D341Med (cell line): ENCODE measurements around the gene FBXL15.

ENCODE experiments used
- DNase-seq: peaks from one replicate; pipeline ENCODE4 v3.0.0; 2012; ENCODE audit warnings: low spot score

The FBXL15 gene

DNA sequence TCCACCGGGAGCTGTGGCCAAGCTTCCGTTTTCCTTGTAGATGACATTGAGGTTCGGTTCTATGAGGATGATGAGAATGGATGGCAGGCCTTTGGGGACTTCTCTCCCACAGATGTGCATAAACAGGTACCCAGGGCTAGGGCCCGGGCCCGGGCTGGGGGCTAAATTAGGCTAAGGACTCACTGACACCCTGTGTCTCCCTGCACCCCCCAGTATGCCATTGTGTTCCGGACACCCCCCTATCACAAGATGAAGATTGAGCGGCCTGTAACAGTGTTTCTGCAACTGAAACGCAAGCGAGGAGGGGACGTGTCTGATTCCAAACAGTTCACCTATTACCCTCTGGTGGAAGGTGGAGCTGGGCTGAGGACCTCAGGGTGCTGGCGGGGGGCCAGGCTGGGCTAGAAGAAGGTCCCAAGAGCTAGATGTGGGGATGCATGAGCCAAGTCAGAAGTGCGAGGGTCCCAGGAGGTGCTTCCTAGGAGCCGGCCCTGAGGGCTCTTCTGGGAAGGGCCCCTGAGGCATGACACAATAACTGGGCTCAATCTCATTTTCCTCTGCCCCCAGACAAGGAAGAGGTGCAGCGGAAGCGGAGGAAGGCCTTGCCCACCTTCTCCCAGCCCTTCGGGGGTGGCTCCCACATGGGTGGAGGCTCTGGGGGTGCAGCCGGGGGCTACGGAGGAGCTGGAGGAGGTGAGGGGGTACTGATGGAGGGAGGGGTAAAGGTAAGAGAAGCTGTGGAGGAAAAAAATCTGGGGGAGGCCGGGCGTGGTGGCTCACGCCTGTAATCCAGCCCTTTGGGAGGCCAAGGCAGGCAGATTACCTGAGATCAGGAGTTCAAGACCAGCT lies 22.2 kb upstream of the FBXL15 start:
- no peak for DNase-seq

DNA sequence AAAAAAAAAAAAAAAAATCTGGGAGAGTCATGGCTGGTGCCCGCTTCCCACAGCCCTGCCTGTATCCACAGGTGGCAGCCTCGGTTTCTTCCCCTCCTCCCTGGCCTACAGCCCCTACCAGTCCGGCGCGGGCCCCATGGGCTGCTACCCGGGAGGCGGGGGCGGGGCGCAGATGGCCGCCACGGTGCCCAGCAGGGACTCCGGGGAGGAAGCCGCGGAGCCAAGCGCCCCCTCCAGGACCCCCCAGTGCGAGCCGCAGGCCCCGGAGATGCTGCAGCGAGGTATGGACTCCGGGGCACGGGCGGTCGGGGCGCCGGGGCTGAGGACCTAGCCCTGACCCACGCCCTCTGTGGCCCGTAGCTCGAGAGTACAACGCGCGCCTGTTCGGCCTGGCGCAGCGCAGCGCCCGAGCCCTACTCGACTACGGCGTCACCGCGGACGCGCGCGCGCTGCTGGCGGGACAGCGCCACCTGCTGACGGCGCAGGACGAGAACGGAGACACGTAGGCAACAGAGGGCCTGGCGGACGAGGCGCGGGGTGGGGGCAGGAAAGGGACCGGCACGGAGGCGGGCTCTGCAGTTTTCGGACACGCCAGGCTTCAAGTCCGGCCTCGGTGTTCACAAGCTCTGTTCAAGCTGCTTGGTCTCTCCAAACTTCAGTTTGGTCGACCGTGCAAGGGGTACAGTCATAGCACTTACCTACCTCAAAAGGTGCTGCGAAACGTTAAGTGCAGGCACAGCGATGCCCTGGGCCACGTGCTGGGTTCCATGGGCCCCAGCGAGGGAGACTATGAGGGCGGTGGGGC lies 21.2 kb upstream of the FBXL15 start:
- peak; percentile 86 for DNase-seq

DNA sequence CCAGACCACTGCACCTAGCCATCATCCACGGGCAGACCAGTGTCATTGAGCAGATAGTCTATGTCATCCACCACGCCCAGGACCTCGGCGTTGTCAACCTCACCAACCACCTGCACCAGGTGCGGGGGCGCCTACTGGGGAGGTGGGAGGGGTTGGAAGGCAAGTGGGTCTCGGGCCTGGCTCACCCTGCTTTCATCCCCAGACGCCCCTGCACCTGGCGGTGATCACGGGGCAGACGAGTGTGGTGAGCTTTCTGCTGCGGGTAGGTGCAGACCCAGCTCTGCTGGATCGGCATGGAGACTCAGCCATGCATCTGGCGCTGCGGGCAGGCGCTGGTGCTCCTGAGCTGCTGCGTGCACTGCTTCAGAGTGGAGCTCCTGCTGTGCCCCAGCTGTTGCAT lies 20.6 kb upstream of the FBXL15 start:
- DNase-seq, result no peak

DNA sequence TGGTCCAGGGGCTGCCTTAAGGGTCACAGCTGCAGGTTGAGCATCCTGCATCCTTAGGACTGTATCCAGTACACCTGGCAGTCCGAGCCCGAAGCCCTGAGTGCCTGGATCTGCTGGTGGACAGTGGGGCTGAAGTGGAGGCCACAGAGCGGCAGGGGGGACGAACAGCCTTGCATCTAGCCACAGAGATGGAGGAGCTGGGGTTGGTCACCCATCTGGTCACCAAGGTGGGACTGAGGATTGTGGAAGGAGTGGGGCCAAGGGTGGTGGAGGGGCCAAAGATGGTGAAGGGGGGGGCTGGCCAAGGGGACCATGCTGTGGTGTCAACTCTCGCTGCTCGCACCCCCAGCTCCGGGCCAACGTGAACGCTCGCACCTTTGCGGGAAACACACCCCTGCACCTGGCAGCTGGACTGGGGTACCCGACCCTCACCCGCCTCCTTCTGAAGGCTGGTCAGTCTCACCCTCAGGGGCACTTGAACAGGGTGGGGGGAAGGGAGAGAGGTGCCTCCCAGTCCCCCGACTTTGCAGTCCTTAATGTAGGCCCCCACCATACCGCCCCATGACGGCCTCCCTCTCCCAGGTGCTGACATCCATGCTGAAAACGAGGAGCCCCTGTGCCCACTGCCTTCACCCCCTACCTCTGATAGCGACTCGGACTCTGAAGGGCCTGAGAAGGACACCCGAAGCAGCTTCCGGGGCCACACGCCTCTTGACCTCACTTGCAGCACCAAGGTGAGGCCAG lies 19.9 kb upstream of the FBXL15 start:
- no peak for DNase-seq

DNA sequence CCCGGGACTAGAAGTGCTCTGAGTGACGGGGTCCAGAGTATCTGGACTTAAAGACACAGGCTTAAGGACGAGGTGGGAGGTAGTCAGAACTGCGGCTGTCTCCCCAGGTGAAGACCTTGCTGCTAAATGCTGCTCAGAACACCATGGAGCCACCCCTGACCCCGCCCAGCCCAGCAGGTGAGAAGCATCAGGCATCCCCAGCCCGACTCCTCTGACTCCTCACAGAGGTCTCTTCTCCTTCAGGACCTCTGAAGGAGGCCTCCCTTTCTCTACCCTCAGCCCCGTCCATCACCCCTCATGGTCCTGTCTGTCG lies 19.3 kb upstream of the FBXL15 start:
- DNase-seq, result no peak

DNA sequence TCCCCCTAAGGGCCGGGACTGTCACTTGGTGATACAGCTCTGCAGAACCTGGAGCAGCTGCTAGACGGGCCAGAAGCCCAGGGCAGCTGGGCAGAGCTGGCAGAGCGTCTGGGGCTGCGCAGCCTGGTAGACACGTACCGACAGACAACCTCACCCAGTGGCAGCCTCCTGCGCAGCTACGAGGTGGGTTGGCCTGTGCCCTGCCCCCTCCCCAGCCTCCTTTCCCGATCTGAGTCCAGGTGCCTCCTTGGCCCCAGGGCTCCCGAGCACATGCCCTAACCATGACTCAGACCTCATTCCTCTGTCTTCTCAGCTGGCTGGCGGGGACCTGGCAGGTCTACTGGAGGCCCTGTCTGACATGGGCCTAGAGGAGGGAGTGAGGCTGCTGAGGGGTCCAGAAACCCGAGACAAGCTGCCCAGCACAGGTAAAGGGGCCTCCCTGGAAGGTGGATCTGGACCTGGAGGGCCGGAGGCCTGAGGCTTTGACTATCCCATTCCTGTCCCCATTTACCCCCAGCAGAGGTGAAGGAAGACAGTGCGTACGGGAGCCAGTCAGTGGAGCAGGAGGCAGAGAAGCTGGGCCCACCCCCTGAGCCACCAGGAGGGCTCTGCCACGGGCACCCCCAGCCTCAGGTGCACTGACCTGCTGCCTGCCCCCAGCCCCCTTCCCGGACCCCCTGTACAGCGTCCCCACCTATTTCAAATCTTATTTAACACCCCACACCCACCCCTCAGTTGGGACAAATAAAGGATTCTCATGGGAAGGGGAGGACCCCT lies 18.7 kb upstream of the FBXL15 start:
- no peak for DNase-seq

DNA sequence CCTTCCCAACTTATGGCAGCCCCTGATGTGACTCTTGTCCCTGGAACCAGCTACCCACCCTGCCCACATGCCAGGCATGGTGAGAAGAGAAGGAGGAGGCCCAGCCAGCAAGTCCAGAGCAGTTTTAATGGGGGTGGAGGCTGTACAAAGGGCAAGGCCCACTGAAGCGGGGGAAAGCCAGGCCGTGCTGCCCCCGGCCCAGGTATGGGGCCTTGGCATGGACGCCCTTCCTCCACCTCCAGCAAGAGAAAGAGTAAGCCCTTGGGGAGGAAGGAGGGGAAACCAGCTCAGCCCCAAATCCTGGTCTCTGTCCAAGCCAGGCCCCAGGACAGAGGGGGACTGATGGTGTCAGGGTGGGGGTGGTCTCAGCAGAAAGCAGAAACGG lies 18.1 kb upstream of the FBXL15 start:
- no peak for DNase-seq

DNA sequence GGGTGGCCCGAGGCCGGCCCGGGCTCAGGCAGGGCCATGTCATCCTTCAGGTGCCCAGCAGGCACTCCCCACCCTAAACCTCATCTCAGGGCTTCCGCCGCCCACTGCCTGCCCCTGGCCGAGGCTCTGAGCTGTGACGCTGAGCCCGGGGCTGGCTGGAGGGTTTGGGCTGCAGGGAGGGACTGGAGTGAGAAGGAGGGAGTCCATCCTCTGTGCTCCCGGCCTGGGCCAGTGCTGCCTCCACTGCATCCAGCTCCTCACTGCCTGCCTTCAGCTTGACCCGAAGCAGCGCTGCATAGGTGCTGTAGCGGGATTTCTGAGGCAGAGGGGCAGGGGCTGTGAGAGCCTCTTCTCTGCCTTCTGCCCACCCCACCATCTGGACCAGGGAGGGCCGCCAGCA lies 17.5 kb upstream of the FBXL15 start:
- no peak for DNase-seq

DNA sequence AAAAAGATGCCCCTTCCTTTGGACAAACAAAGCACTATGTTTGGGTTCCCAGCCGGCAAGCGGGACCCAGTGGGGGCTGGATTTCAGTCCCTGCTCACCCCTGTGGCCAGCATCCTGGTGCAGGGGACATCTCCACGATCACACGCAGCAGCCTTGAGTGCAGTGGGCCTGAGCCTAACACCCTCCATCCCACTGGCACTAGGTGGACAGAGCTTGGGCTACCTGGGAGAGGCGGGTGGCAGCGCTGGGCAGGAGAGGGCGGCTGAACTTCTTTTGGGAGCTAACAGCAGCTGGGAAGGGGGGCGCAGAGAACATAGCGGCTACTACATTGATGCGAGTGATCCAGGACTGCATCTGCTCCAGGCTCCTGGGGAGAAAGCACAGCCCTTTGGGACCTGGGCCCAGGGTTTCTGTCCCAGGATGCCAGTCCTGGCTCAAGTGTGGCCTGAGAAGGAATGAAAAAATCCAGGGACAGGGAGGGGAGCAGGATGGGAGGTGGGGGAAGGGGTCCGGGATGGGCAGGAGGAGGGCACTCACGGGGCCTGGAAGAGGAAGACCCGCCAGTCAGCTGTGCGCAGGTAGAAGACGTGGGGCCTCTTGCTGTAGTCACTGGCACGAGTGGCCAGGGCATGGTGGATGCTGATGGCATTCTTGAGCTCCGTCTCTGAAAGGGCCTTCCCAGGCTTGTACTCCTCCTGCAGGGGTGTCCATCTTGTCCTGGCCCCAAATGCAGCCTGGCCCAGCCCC lies 16.1 kb upstream of the FBXL15 start:
- DNase-seq, result no peak

DNA sequence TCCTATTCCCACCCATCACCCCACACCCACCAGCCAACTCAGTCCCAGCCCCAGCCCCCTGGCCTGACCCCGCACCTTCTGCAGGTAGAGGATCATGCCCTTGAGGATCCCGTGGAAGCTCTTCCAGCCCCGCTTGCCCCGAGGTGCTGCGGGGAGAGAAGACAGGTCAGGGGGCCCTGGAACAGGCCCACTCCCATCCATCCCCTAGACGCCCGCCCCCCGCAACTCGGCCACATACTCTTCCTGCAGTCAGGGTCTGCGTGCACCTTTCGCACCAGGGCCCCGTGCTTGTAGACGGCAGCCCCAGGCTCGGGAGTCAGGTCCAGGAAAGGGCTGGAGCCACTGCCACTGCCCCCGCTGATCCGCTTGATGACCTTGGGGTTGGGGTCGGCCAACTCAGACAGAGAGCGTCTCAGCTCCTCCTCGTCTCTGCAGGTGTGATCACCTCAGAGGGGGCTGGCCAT lies 15.5 kb upstream of the FBXL15 start:
- no peak for DNase-seq

DNA sequence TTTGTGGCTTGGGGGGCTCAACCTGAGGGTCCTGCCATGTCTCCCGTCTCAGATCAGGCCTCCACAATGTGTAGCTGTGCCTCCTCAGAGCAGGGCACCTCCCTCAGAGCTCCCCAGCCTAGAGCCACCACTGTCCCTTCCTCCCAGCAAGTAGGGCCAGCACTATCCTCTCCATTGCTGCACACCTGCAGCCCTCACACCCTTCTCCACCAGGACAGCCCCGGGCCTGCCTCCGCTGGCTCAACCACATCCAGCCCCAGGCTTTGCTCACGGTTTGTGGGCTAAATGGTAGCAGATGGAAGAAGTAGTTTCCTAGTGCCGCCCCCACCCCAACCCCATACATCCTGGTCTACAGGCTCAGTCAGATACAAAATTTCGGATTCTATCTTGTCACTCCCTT lies 15.0 kb upstream of the FBXL15 start:
- DNase-seq, result no peak

DNA sequence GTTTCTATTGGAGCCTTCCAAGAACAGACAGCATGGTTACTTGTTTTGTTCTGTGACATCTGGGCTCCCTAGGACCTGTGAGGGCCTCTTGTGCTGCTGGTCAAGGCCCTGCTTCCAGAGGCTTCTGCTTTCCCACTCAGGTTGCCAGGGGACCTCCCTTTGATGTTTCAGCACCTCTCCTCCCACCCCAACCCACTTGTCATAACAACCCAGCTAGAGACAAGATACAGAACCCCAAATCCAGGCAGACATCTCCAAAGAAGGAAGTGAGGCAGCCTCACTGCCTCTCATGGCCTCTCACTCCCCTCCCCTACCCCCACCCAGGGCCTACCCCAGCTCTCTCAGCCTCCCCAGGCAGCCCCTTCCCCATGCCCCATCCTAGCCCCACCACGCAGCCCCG lies 13.8 kb upstream of the FBXL15 start:
- DNase-seq, result no peak

DNA sequence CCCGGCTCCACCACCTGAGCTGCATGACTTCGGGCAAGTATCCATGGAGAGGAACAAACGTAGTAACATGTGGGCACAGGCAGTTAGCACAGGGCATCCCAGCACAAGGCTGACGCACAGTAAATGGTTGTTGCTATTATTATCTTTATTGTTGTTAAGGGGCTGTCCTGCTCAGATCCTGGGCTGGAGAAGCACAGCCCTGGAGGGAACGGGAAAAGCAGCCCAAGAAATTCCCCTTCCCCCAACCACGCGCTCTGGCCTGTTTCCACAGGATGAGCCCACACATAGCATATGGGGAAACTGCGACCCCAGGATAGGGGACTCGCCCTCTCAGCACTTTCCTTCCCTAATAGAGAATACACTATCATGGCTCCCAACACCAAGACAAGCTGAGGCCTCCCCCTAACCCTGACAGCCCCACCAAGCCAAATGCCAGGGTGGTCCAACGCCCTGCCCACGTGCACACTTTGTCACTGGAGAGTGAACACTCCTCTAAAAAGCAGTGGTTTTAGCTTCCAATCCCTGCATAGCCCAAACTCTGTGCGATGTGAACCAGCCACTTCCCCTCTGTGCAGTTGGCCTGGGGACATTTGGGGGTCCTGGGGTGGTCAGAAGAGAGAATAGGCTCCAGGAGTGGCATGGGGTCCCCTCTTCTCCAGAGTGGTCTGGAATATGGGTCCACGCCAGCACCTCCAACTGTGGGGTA lies 13.1 kb upstream of the FBXL15 start:
- no peak for DNase-seq

DNA sequence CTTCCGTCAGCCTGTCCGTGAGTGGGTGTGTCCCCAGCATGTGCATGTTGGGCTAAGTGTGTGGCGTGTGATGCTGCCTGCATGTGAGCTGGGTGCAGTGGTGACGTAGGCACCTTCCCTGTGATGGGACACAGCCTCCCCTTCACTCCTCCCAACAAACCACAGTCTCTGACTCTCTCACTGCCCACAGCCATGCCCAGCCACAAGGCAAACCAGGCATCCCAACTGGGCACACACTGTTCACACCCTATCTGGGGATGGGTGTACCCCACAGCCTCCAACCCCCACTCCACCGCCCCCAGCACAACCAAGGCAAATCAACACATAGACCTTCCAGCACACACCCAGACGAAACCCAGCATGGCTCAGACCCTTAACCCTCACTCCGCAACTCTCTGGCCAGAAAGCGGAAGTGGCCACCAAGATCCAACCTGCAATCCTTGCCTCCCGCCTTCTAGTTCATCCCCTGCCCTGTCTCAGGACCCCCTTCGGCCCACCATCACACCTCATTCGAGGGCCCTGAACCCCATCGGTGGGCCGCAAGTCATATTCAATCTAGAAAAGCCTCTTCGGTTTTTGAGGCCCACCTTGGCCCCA lies 12.4 kb upstream of the FBXL15 start:
- DNase-seq, result no peak

DNA sequence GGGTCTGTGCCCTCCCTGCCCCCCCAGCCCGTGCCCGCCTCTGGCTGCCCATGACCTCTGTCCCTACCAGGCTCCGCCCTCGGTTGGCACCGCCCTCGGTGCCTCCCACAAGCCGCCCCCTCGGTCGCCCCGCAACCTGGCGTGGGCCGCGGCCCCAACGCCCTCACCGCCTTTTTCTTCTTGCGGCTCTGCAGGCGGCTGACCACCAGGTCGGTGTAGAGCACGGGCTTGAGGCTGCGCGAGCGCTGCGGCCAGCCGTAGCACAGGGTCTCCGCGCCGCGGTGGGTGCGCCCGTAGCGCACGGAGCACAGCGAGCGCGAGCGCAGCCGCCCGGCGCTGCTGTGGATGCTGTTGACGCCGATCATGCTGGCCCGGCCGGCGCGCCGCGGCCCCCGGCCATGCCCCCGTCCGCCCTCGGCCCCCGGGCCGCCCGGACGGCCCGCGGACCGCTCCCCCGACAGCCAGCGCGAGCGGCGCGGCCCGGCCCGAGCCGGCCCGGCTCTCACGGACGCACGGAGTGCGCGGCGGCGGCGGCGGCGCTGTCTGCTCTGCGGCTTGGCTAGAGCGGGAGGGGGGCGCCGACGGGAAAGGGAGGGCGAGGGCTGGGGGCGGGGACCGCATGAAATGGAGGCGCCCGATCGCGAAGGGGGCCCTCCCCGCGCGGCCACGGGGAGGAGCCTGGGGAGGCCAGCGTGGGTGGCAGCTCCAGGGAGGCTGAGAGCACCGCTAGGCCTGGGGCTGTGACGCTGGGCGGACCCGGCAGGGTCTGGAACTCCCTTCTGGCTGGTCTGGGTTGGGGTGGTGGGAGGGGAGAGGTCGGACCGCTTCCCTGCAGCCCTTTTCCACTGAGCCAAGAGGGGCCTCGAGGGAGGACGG lies 11.7 kb upstream of the FBXL15 start:
- DNase-seq, result peak; percentile 68

DNA sequence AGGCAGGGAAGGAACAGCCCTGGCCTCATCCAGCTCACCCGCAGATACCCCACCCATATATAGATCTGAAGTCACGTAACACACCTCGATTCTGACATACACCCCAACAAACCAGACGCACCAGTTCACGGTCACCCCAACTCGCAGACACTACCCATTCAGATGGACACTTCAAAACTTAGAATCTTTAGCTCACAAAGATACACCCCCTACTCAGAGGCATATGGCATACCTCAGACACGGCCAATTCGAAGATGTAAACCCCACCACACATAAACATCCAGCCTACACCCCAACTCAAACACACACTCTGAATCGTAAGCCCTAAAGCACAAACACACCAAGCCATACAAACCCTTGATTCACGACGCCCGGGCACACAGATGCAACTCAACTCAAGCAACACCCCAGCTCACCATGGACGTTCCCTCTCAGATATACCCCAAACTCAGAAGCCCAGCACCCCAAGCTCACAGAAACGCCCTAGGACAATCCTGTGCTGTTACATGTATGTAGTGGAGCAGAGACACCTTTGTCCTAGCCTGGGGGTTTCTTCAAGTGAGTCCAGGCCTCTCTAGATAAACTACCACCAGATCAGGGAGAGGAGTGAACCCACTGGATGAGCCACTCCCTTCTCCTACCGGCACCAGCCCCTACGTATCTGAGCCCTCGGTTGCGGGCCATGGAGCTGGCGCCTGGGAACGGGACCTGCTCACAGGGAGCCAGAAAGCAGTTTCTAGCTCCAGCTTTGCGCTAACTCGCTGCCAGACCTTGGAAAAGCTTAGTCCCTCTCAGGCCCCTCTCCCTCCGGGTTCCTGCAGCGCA lies 10.8 kb upstream of the FBXL15 start:
- no peak for DNase-seq

DNA sequence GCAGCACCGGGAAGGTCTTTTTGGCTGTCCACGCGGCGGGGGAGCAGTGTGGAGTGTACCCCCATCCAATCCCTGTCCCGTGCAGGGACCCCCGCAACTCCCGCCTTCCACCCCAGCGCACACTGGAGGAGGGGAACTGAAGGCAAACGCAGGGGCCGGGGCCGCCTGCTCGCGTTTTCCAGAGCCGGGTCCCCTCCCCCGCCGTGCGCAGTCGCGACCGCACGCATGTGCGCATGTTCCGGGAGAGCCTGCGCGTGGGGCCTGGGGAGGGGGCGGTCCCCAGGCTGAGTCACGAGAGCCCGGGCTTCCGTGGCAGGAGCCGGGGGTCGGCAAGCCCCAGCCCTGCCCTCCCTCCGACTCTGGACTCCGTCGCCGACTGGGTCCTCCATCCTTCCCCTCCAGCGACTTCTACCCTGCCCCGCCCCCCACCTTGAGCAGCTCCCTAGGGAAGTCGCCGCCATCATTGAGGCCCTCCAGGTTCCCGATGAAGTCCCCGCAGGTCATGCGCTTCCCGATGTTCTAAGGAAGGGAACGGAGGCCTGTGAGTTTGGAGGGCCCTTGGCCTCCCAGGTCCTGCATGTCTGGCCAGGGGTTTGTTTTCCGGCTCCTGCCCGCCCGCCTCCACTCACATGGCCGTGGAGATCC lies 10.1 kb upstream of the FBXL15 start:
- DNase-seq, result no peak
